ENCODE data around the gene AFMID. TPM values are rescaled to one million over a fixed set of nuclear protein-coding genes. Genes with fewer than 3 reads are reported as not detected.
A peak's percentile ranks its signal among the peaks of the same experiment; 100 is the strongest.

Gene AFMID
- total and polyA plus RNA-seq, 2 experiments from 2014 or later = 26.6 to 61.2 TPM

DNA sequence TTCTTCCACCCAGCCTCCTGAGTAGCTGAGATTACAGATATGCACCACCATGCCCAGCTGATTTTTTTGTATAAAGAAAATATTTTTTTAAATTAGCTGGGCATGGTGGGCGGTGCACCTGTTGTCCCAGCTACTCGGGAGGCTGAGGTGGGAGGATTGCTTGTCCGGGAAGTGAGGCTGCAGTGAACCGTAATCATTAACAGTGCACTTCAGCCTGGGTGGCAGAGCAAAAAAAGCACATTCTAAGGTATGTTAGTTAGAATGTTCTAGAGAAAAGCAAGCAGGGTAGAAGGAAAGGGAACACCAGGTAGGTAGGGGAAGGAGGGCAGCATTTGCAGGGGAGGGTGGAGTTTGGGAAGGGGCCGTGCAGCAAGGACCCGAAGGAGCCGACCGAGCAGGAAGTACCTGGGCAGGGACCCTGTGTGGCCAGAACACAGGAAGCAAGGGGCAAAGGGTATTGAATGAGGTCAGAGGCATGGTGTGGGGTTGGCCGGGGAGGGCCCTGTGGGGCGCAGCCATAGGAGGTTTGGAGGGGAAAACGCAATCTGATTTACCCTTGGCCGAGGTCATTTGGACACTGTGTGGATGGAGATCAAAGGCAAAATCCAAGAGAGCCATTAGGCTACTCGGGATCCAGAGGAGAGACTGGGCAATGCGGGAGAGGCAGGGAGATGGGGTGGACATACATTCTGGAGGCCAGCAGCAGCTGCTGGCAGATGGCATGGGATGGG lies 38.7 kb upstream of the AFMID start:
- no peak overlapping the region for H2AFZ ChIP-seq
- TF ChIP-seq, protein P1, sequence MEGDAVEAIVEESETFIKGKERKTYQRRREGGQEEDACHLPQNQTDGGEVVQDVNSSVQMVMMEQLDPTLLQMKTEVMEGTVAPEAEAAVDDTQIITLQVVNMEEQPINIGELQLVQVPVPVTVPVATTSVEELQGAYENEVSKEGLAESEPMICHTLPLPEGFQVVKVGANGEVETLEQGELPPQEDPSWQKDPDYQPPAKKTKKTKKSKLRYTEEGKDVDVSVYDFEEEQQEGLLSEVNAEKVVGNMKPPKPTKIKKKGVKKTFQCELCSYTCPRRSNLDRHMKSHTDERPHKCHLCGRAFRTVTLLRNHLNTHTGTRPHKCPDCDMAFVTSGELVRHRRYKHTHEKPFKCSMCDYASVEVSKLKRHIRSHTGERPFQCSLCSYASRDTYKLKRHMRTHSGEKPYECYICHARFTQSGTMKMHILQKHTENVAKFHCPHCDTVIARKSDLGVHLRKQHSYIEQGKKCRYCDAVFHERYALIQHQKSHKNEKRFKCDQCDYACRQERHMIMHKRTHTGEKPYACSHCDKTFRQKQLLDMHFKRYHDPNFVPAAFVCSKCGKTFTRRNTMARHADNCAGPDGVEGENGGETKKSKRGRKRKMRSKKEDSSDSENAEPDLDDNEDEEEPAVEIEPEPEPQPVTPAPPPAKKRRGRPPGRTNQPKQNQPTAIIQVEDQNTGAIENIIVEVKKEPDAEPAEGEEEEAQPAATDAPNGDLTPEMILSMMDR (IDR thresholded peaks at IDR 0.05; ENCODE audit: poor library complexity) = no peak
- no peak for TF ChIP-seq EZH2phosphoT487 (IDR thresholded peaks at IDR 0.05; ENCODE audit: low read depth, severe bottlenecking, unreplicated experiment)
- TF ChIP-seq EZH2 (IDR thresholded peaks at IDR 0.05; ENCODE audit: borderline replicate concordance) = no peak
- H3K27me3 ChIP-seq = no peaks in the 10 kb centered on the region
- no peaks in the 10 kb centered on the region for H4K20me1 ChIP-seq (ENCODE audit: insufficient read depth, poor library complexity, severe bottlenecking)
- no peaks in the 10 kb centered on the region for H3K9me3 ChIP-seq (ENCODE audit: low read depth)
- H3K4me2 ChIP-seq = no peak overlapping the region
- 83% methylated on average over 14 of the region's 14 CpGs for WGBS (ENCODE audit: low lambda C conversion rate, missing lambda C conversion rate)
- H3K79me2 ChIP-seq = no peaks in the 10 kb centered on the region
- peaks cover 29% of the 10 kb centered on the region for H3K4me1 ChIP-seq (ENCODE audit: insufficient read depth)
- H3K27ac ChIP-seq = no peak overlapping the region
- no peak for DNase-seq (ENCODE audit: low spot score)
- H3K36me3 ChIP-seq (replicated peaks; ENCODE audit: insufficient read depth, low read depth) = no peaks in the 10 kb centered on the region
- no peak overlapping the region for H3K4me3 ChIP-seq
- no peaks in the 10 kb centered on the region for H3K9me2 ChIP-seq (replicated peaks; ENCODE audit: insufficient read depth)

DNA sequence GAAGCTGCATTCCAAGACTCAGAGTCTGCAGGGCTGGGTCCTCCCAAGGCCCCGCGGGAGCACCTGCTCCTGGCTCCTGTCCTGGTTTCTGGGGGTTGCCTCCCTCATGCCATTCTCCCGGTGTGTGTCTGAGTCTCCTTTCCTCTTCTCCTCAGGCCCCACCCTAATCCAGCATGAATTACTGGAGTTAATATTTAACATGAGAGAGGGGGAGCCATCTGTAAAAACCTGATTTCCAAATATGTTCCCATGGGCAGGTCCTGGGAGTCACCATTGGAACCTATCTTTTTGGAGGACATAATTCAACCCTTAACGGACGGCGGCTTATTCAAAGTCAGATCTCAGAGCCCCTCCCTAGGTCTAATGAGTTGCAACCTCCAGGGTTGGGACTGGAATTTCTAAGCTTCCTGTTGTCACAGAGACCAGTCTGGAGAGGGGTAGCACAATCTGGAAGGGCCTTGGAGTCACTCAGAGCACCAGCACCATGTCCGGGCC lies 35.6 kb upstream of the AFMID start:
- Histone ChIP-seq H3K36me3 (replicated peaks; ENCODE audit: insufficient read depth, low read depth) (no peaks in the 10 kb centered on the region), H3K9me3 (ENCODE audit: low read depth) (no peaks in the 10 kb centered on the region), H3K27ac (peak overlapping the region; percentile 35), H3K79me2 (no peaks in the 10 kb centered on the region), H4K20me1 (ENCODE audit: insufficient read depth, poor library complexity, severe bottlenecking) (no peaks in the 10 kb centered on the region), H3K9me2 (replicated peaks; ENCODE audit: insufficient read depth) (no peaks in the 10 kb centered on the region), H3K4me3 (no peak overlapping the region), H2AFZ (peak overlapping the region; percentile 6), H3K4me2 (peak overlapping the region; percentile 31), H3K4me1 (ENCODE audit: insufficient read depth) (peaks cover 7% of the 10 kb centered on the region), H3K27me3 (no peaks in the 10 kb centered on the region)
- peak; percentile 60 for DNase-seq (ENCODE audit: low spot score)
- 49% methylated on average over 7 of the region's 7 CpGs for WGBS (ENCODE audit: low lambda C conversion rate, missing lambda C conversion rate)
- TF ChIP-seq, protein P1 (IDR thresholded peaks at IDR 0.05; ENCODE audit: poor library complexity) = no peak
- TF ChIP-seq EZH2phosphoT487 (IDR thresholded peaks at IDR 0.05; ENCODE audit: low read depth, severe bottlenecking, unreplicated experiment) (no peak), EZH2 (IDR thresholded peaks at IDR 0.05; ENCODE audit: borderline replicate concordance) (no peak)

DNA sequence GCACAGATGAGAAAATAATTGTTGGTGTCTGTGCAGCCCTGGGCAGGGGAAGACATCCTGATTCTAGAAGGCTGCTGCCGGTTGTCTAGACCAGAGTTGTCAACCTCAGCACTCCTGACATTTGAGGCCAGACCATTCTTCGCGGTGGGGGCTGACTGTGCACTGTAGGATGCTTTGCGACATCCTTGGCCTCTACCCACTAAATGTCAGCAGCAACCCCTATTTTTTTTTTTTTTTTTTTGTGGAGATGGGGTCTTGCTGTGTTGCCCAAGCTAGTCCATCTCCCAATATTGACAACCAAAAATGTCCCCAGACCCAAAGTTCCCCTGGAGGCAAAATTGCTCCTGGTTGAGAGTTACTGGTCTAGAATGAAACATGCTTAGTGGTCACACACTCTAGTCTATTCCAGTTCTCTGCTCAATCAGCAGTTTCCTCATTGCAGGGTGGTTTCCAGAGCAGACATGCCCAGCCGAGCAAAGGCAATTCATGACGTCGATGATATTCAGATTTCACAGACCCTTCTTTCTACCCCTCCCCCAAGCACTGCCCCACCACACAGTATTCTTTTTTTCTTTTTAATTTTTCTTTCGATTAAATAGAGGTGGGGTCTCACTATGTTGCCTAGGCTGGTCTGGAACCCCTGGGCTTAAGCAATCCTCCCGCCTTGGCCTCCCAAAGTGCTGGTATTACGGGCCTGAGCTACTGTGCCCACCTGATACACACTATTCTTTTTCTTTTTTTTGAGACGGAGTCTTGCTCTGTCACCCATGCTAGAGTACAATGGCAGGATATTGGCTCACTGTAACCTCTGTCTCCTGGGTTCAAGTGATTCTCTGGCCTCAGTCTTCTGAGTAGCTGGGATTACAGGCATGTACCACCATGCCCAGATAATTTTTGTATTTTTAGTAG lies 32.0 kb upstream of the AFMID start:
- Histone ChIP-seq H3K27ac (no peak overlapping the region), H4K20me1 (ENCODE audit: insufficient read depth, poor library complexity, severe bottlenecking) (no peaks in the 10 kb centered on the region), H3K9me2 (replicated peaks; ENCODE audit: insufficient read depth) (no peaks in the 10 kb centered on the region), H3K4me2 (no peak overlapping the region), H3K36me3 (replicated peaks; ENCODE audit: insufficient read depth, low read depth) (no peaks in the 10 kb centered on the region), H3K79me2 (no peaks in the 10 kb centered on the region), H2AFZ (no peak overlapping the region), H3K27me3 (no peaks in the 10 kb centered on the region), H3K4me3 (no peak overlapping the region), H3K4me1 (ENCODE audit: insufficient read depth) (peaks cover 7% of the 10 kb centered on the region), H3K9me3 (ENCODE audit: low read depth) (no peaks in the 10 kb centered on the region)
- DNase-seq (ENCODE audit: low spot score) = no peak
- TF ChIP-seq EZH2phosphoT487 (IDR thresholded peaks at IDR 0.05; ENCODE audit: low read depth, severe bottlenecking, unreplicated experiment) (no peak), EZH2 (IDR thresholded peaks at IDR 0.05; ENCODE audit: borderline replicate concordance) (no peak)
- TF ChIP-seq, protein P1 (IDR thresholded peaks at IDR 0.05; ENCODE audit: poor library complexity) = no peak
- 89% methylated on average over 11 of the region's 11 CpGs for WGBS (ENCODE audit: low lambda C conversion rate, missing lambda C conversion rate)
